ENCODE results near the gene NDUFS6. TPM values are rescaled to one million over a fixed set of nuclear protein-coding genes. Genes with fewer than 3 reads are reported as not detected.

The NDUFS6 gene
- total RNA-seq, result 42.6 and 77.8 TPM in 2 replicates

DNA sequence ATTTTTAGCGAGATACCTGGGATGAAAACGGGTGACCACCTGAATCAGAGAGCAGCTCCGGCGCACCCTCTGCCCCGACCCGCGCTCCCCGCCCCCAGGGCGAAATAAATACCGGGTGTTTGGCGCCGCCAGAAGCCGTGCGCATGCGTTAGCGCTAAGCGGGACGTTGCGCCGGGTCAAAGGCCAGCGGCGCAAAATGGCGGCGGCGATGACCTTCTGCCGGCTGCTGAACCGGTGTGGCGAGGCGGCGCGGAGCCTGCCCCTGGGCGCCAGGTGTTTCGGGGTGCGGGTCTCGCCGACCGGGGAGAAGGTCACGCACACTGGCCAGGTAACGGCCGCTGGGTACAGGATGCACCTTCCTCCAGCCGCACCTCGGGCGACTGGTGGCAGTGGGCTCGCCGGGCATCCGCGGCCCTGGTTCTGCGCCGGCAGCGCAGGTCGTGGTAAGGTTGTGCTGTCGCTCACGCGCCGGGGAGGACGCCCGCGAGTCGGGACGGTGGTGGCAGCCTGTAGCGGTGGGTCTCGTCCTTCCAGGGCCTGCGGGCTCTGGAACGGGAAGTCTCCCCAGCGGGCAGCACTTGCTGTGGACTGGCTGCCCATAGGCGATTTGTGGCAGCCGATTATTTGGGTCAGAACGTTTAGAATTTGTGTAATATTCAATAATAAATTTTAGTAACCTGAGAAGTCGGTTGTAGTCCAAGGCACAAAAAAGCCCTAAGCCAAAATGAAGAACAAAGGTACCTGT lies at the start of gene NDUFS6:
NDUFS6 (plus strand) TSS at position 186 of the 745 bp plus-strand sequence; CDS start at position 197, 11 bp downstream.

GRCh38 chr5:1799602-1800471 lies 1.4 kb upstream of the NDUFS6 start, which contains the start of gene MRPL36:
Gene MRPL36, minus strand, starts transcription at chr5:1799837. Its CDS starts 902 bp downstream, at chr5:1798935.

Other genes starting within 250 kb of the NDUFS6 start
- 41.5 and 46.0 TPM in 2 replicates for gene MRPL36, start 1.6 kb upstream of the NDUFS6 start, total RNA-seq
- gene IRX4, start 81.5 kb downstream of the NDUFS6 start, total RNA-seq, result 1.4 TPM in 1 of 2 replicates, not detected in the other